A549 (cell line): ENCODE results near the gene LSM12.

Experiments
- CBX8 ChIP-seq: fragments of 200-600 bp; sonication (generic); IDR thresholded peaks from 2 replicates; pipeline ENCODE4 v1.6.1; 2016
- CHD2 ChIP-seq: fragments of 150-350 bp; IDR thresholded peaks from 2 replicates; pipeline ENCODE4 v1.6.1; 2014; ENCODE audit warnings: low read length; ENCODE audit not compliant: partially characterized antibody
- FOSL2 ChIP-seq, 2 experiments: fragments of 450-650 bp in 1 of 2; fragments of >200 bp in 1 of 2; sonication (Bioruptor Twin) in 1 of 2; formaldehyde crosslinking; IDR thresholded peaks; 2 replicates each; pipeline versions ENCODE4 v1.5.0 to v1.6.1; 2016 to 2020; ENCODE audit warnings: mild to moderate bottlenecking in 1 of 2, moderate library complexity in 1 of 2
- GATA3 ChIP-seq: IDR thresholded peaks from 2 replicates; pipeline ENCODE4 v1.6.1; 2012; ENCODE audit warnings: borderline replicate concordance
- HDAC2 ChIP-seq: fragments of 200-600 bp; sonication (generic); IDR thresholded peaks from 2 replicates; pipeline ENCODE4 v1.6.1; 2016
- JUNB ChIP-seq: fragments of >200 bp; sonication (Bioruptor Twin); formaldehyde crosslinking; IDR thresholded peaks from 2 replicates; pipeline ENCODE4 v1.6.1; 2016
- MYC ChIP-seq: IDR thresholded peaks from 2 replicates; pipeline ENCODE4 v1.6.1; 2012; ENCODE audit warnings: mild to moderate bottlenecking, inconsistent platforms, low read length, improper control_type of control experiment, borderline replicate concordance
- POLR2A ChIP-seq: IDR thresholded peaks from 2 replicates; pipeline ENCODE4 v1.6.1; 2012; ENCODE audit warnings: mild to moderate bottlenecking, low read length
- RCOR1 ChIP-seq: fragments of 150-350 bp; IDR thresholded peaks from 2 replicates; pipeline ENCODE4 v1.6.1; 2014; ENCODE audit warnings: antibody characterized with exemption, low read length, low read depth
- TF ChIP-seq, protein P1 (sequence below): fragments of >200 bp; sonication (Bioruptor Twin); formaldehyde crosslinking; IDR thresholded peaks from 3 replicates; pipeline ENCODE4 v1.5.1; 2016
- TF ChIP-seq, protein P2 (sequence below): IDR thresholded peaks from 2 replicates; pipeline ENCODE4 v1.6.1; 2012
- TF ChIP-seq, protein P3 (sequence below): fragments of 200-600 bp; sonication (generic); IDR thresholded peaks from 2 replicates; pipeline ENCODE4 v1.6.1; 2016; ENCODE audit warnings: antibody characterized with exemption, mild to moderate bottlenecking, moderate library complexity
- TF ChIP-seq, protein P4 (sequence below): IDR thresholded peaks from 2 replicates; pipeline ENCODE4 v1.6.1; 2012

DNA sequence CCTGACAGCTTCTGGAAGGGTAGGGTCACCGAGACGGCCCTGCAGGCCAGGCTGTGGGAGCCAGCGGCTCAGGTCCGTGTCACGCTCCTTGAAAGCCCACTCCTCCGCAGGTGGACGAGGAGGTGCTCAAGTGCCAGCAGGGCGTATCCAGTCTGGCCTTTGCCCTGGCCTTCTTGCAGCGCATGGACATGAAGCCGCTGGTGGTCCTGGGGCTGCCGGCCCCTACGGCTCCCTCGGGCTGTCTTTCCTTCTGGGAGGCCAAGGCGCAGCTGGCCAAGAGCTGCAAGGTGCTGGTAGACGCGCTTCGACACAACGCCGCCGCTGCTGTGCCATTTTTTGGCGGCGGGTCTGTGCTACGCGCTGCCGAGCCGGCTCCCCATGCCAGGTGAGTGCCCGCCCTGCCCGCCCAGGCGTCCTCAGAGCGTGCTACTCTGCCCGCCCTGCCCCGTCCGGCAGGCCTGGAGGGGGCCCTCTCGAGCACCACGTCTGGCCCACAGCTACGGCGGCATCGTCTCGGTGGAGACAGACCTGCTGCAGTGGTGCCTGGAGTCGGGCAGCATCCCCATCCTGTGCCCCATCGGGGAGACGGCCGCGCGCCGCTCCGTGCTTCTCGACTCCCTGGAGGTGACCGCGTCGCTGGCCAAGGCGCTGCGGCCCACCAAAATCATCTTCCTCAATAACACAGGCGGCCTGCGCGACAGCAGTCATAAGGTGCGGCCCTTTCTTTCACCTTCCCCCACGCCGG, 60.8 kb downstream of the LSM12 start:
- TF ChIP-seq CBX8 (no peak), MYC (no peak), POLR2A (no peak), JUNB (no peak), GATA3 (no peak), HDAC2 (no peak), FOSL2 (IDR thresholded peaks at IDR 0.05) (no peak), FOSL2 (CRISPR knock-in tag; IDR thresholded peaks at IDR 0.05) (no peak), CHD2 (no peak), RCOR1 (no peak)
- TF ChIP-seq, protein P1, sequence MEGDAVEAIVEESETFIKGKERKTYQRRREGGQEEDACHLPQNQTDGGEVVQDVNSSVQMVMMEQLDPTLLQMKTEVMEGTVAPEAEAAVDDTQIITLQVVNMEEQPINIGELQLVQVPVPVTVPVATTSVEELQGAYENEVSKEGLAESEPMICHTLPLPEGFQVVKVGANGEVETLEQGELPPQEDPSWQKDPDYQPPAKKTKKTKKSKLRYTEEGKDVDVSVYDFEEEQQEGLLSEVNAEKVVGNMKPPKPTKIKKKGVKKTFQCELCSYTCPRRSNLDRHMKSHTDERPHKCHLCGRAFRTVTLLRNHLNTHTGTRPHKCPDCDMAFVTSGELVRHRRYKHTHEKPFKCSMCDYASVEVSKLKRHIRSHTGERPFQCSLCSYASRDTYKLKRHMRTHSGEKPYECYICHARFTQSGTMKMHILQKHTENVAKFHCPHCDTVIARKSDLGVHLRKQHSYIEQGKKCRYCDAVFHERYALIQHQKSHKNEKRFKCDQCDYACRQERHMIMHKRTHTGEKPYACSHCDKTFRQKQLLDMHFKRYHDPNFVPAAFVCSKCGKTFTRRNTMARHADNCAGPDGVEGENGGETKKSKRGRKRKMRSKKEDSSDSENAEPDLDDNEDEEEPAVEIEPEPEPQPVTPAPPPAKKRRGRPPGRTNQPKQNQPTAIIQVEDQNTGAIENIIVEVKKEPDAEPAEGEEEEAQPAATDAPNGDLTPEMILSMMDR: no peak
- TF ChIP-seq, protein P2, sequence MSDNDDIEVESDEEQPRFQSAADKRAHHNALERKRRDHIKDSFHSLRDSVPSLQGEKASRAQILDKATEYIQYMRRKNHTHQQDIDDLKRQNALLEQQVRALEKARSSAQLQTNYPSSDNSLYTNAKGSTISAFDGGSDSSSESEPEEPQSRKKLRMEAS: no peak
- TF ChIP-seq, protein P3, sequence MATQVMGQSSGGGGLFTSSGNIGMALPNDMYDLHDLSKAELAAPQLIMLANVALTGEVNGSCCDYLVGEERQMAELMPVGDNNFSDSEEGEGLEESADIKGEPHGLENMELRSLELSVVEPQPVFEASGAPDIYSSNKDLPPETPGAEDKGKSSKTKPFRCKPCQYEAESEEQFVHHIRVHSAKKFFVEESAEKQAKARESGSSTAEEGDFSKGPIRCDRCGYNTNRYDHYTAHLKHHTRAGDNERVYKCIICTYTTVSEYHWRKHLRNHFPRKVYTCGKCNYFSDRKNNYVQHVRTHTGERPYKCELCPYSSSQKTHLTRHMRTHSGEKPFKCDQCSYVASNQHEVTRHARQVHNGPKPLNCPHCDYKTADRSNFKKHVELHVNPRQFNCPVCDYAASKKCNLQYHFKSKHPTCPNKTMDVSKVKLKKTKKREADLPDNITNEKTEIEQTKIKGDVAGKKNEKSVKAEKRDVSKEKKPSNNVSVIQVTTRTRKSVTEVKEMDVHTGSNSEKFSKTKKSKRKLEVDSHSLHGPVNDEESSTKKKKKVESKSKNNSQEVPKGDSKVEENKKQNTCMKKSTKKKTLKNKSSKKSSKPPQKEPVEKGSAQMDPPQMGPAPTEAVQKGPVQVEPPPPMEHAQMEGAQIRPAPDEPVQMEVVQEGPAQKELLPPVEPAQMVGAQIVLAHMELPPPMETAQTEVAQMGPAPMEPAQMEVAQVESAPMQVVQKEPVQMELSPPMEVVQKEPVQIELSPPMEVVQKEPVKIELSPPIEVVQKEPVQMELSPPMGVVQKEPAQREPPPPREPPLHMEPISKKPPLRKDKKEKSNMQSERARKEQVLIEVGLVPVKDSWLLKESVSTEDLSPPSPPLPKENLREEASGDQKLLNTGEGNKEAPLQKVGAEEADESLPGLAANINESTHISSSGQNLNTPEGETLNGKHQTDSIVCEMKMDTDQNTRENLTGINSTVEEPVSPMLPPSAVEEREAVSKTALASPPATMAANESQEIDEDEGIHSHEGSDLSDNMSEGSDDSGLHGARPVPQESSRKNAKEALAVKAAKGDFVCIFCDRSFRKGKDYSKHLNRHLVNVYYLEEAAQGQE: no peak
- TF ChIP-seq, protein P4, sequence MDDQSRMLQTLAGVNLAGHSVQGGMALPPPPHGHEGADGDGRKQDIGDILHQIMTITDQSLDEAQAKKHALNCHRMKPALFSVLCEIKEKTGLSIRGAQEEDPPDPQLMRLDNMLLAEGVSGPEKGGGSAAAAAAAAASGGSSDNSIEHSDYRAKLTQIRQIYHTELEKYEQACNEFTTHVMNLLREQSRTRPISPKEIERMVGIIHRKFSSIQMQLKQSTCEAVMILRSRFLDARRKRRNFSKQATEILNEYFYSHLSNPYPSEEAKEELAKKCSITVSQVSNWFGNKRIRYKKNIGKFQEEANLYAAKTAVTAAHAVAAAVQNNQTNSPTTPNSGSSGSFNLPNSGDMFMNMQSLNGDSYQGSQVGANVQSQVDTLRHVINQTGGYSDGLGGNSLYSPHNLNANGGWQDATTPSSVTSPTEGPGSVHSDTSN: no peak
